ENCODE results near the gene TBC1D24. TPM values are rescaled to one million over a fixed set of nuclear protein-coding genes. Genes with fewer than 3 reads are reported as not detected.

The TBC1D24 gene
- total RNA-seq, 1 donor from 2014 or later, result 15.4 TPM

- DNase-seq (ENCODE audit: extremely low spot score, unreplicated experiment), result no peak
- no peaks in the 10 kb centered on the region for H3K9me3 Mint-ChIP-seq (ENCODE audit: unreplicated experiment)
- H3K36me3 Mint-ChIP-seq (ENCODE audit: unreplicated experiment), result peaks cover 4% of the 10 kb centered on the region
- peak overlapping the region; percentile 87 for H3K27ac Mint-ChIP-seq (ENCODE audit: unreplicated experiment)
- no peak for TF ChIP-seq CTCF (IDR thresholded peaks at IDR 0.05)
- peak overlapping the region; percentile 88 for H3K4me3 Mint-ChIP-seq (ENCODE audit: unreplicated experiment)
- H3K27me3 Mint-ChIP-seq (ENCODE audit: unreplicated experiment), result no peaks in the 10 kb centered on the region
- H3K4me1 Mint-ChIP-seq (ENCODE audit: unreplicated experiment), result peaks cover 39% of the 10 kb centered on the region
Measured at GRCh38 chr16:2514333-2515179, 39.6 kb downstream of the TBC1D24 start.

DNA sequence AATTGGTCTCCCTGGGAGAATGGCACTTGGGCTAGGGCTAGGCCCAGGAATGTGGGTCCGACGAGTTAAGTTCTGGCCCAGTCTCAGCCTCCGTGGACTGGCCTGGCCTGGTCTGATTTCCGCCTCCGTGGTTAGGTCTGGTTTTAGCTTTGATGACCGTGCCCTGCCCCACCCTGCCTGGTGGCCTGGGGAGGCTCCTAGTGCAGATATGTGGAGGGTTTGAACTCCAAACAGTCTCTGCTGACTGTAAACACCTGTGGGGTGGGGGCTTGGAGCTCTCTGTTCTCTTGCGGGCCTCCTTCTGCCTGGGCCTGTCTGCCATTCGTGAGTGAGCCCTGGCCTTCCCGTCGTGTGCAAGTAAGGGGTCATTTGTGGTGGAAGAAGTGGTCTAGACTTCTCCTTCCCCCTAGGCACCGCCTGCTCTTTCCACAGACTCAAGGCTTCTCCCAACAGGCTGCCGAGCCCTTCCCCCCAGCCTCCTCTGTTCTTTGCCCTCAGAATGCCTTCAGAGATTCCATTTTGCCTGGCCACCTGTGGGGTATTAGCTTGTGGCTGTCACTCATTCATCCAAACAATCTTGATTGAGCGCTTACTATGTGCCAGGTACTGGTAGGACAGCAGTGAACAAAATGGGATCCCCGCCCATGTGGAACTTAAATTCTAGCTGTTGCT, 40.4 kb downstream of the TBC1D24 start:
- Mint-ChIP-seq H3K27ac (ENCODE audit: unreplicated experiment) (peak overlapping the region; percentile 87), H3K36me3 (ENCODE audit: unreplicated experiment) (peaks cover 4% of the 10 kb centered on the region), H3K27me3 (ENCODE audit: unreplicated experiment) (no peaks in the 10 kb centered on the region), H3K4me1 (ENCODE audit: unreplicated experiment) (peaks cover 43% of the 10 kb centered on the region), H3K4me3 (ENCODE audit: unreplicated experiment) (peak overlapping the region; percentile 88), H3K9me3 (ENCODE audit: unreplicated experiment) (no peaks in the 10 kb centered on the region)
- TF ChIP-seq CTCF (IDR thresholded peaks at IDR 0.05), result no peak
- no peak for DNase-seq (ENCODE audit: extremely low spot score, unreplicated experiment)

- H3K4me3 Mint-ChIP-seq (ENCODE audit: unreplicated experiment), result peak overlapping the region; percentile 88
- peaks cover 4% of the 10 kb centered on the region for H3K36me3 Mint-ChIP-seq (ENCODE audit: unreplicated experiment)
- H3K27ac Mint-ChIP-seq (ENCODE audit: unreplicated experiment), result peak overlapping the region; percentile 86
- H3K27me3 Mint-ChIP-seq (ENCODE audit: unreplicated experiment), result no peaks in the 10 kb centered on the region
- no peaks in the 10 kb centered on the region for H3K9me3 Mint-ChIP-seq (ENCODE audit: unreplicated experiment)
- TF ChIP-seq CTCF (IDR thresholded peaks at IDR 0.05), result no peak
- no peak for DNase-seq (ENCODE audit: extremely low spot score, unreplicated experiment)
- H3K4me1 Mint-ChIP-seq (ENCODE audit: unreplicated experiment), result peaks cover 49% of the 10 kb centered on the region
Measured at GRCh38 chr16:2516391-2517240, 41.7 kb downstream of the TBC1D24 start.

DNA sequence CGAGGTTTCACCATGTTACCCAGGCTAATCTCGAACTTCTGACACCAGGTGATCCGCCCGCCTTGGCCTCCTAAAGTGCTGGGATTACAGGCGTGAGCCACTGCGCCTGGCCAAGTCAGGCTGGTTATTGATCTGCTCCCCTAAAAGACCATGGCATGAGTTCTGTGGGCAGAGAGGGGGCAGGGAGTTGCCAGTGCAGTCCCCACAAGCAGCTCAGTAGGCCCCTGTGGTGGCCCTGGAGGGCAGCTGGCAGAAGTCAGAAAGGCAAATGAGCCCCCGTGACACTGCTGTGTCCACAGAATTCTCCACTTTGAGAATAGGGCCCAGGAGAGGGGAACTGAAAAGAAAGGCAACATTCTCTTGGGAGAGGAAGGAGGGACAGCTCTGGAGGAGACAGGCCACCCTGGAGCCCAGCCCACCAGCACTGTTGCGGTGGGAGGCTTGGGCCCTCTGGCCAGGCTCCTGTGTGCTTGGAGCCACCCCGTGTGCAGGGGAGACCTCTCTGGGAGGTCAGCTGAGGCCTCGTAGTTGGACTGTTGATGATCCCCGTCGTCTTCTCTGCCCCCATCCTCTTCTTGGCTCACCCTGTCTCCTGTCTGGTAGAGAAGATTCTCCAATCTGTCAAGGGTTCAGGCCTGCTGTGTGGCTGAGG, 43.2 kb downstream of the TBC1D24 start:
- H3K27ac Mint-ChIP-seq (ENCODE audit: unreplicated experiment), result no peak overlapping the region
- DNase-seq (ENCODE audit: extremely low spot score, unreplicated experiment), result no peak
- no peak overlapping the region for H3K4me3 Mint-ChIP-seq (ENCODE audit: unreplicated experiment)
- H3K36me3 Mint-ChIP-seq (ENCODE audit: unreplicated experiment), result peaks cover 4% of the 10 kb centered on the region
- H3K27me3 Mint-ChIP-seq (ENCODE audit: unreplicated experiment), result no peaks in the 10 kb centered on the region
- H3K4me1 Mint-ChIP-seq (ENCODE audit: unreplicated experiment), result peaks cover 44% of the 10 kb centered on the region
- no peak for TF ChIP-seq CTCF (IDR thresholded peaks at IDR 0.05)
- no peaks in the 10 kb centered on the region for H3K9me3 Mint-ChIP-seq (ENCODE audit: unreplicated experiment)

Measured in osteocyte (in vitro differentiated cells).